Neutrophil (primary cell): ENCODE results near the gene DUSP14.

Source experiments
- H3K27ac ChIP-seq: fragments of 200-600 bp; sonication (generic); 2 replicates; pipeline ENCODE4 v1.5.1; 2016; ENCODE audit warnings: mild to moderate bottlenecking, moderate library complexity
- H3K27me3 ChIP-seq: fragments of 200-600 bp; sonication (generic); 2 replicates; pipeline ENCODE4 v1.6.0; 2016; ENCODE audit warnings: mild to moderate bottlenecking
- H3K36me3 ChIP-seq: fragments of 200-600 bp; sonication (generic); 2 replicates; pipeline ENCODE4 v1.5.1; 2017
- H3K4me1 ChIP-seq, 2 experiments: fragments of 200-600 bp in 1 of 2; sonication (generic) in 1 of 2; 1 replicate in 1 of 2; 2 replicates in 1 of 2; pipeline versions ENCODE4 v1.5.1 to v1.6.1; 2013 to 2016; ENCODE audit warnings: low read depth in 1 of 2, low read length in 1 of 2, mild to moderate bottlenecking in 1 of 2, moderate library complexity in 1 of 2; ENCODE audit not compliant: control insufficient read depth in 1 of 2, insufficient read depth in 1 of 2
- H3K4me3 ChIP-seq, 2 experiments: fragments of 200-600 bp in 1 of 2; sonication (generic) in 1 of 2; 1 replicate in 1 of 2; 2 replicates in 1 of 2; pipeline ENCODE4 v1.5.1; 2013 to 2016; ENCODE audit warnings: low read depth in 1 of 2, low read length in 1 of 2, mild to moderate bottlenecking in 1 of 2, moderate library complexity in 1 of 2
- H3K9me3 ChIP-seq: fragments of 200-600 bp; sonication (generic); 2 replicates; pipeline ENCODE4 v1.5.1; 2016
- CTCF ChIP-seq: fragments of 200-600 bp; sonication (generic); IDR thresholded peaks from 2 replicates; pipeline ENCODE4 v1.5.1; 2016; ENCODE audit warnings: antibody characterized with exemption

Gene DUSP14

DNA sequence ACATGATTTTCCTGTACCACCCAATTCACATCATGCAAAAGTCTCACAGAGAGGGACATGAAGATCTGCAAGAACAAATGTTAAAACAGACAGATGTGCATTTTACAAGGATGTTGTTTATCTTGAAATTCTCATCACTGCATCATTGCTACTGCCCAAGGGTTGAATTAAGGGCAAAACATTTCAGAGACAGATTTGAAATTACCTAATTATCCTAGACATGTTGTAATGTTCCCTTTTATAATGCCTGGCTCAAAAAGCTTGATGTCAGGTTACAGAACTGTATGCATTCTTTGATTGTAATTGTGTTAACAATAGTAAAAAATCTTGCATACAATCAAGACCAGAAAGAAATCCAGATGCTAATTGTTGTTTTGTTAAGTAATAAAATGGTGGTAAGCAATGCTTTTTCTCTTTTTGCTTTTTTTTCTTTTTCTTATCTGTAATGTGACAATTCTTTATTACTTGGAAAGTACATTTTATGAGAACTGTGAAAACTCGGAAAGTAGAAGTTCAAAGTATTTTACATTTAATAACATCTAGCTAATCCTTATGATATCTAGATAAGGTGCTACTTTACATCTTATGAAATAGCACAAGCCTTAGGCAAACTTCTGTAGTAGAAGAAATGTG, 3.6 kb upstream of the DUSP14 start:
- H3K4me3 ChIP-seq: no peak overlapping the region
- peaks cover 51% of the 10 kb centered on the region for H3K27me3 ChIP-seq
- H3K27ac ChIP-seq: no peak overlapping the region
- H3K4me1 ChIP-seq: peaks cover 22% of the 10 kb centered on the region in 2 experiments
- no peak for TF ChIP-seq CTCF
- no peaks in the 10 kb centered on the region for H3K9me3 ChIP-seq
- H3K36me3 ChIP-seq: no peaks in the 10 kb centered on the region

DNA sequence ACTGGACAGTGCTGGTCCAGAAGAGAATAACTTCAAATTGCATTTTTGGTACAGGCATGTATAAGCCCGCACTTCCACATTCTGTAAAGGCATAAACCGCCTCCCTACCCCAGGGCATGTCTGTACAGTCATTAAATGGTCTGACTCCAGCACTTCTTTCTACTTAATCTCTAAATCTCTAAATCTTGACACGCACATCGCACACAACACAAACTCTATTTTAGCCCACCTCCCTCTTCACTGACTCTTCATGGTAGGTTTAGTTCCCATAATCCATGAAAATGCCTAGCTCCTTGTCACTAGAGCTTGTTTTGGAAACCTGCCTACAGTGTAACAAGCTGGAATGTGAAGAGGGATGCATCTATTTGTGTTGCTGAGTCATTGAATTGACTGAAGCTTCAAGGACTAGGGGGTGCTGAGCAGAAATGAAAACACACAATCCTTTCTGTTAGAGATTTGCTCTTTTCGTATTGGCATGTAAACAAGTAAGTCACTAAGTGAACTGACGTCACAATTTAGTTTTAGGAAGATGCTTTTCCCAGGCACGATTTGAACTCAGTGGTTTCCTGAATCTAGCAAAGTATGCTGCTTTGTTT, 1.6 kb upstream of the DUSP14 start:
- peaks cover 22% of the 10 kb centered on the region in 2 experiments for H3K4me1 ChIP-seq
- H3K27ac ChIP-seq: no peak overlapping the region
- no peaks in the 10 kb centered on the region for H3K36me3 ChIP-seq
- no peak overlapping the region for H3K4me3 ChIP-seq
- H3K27me3 ChIP-seq: peaks cover 69% of the 10 kb centered on the region
- TF ChIP-seq CTCF: no peak
- H3K9me3 ChIP-seq: no peaks in the 10 kb centered on the region

- Histone ChIP-seq H3K36me3 (no peaks in the 10 kb centered on the region), H3K4me1 (peaks cover 22% of the 10 kb centered on the region in 2 experiments), H3K27ac (no peak overlapping the region), H3K4me3 (peak overlapping the region in 1 of 2 experiments; percentile 59), H3K9me3 (no peaks in the 10 kb centered on the region), H3K27me3 (peaks cover 69% of the 10 kb centered on the region)
- TF ChIP-seq CTCF: no peak
These were observed 989 bp upstream of the DUSP14 start for GRCh38 chr17:37488607-37489196.

DNA sequence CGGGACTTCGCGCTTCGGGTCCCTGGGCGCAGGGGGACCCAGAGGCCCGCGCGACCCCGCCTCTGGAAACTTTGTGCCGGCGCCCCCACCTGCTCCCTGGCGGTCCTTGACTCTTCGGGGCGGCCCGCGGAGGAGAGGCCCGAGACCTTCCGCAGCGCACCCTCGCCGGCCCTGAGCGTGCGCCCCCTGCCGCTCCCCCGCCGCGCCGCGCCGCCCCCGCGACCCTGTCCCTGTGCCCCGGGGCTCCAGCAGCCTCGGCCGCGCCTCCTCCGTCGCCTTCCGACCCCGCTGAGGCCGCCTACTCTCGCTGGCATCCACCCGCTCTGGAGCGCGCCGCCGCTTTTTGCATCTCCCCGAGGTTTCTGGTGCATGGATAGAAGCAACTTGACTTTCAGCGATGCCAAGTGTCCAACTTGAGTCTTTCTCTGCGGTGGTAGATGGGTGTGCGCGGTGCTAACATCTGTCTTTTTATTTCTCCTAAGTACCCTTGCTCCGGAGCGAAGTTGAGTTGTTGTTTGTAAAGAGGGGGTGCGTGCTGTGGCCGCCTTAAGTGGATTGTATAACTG, 414 bp downstream of the DUSP14 start:
- no peak overlapping the region for H3K27ac ChIP-seq
- H3K27me3 ChIP-seq: peaks cover 69% of the 10 kb centered on the region
- H3K36me3 ChIP-seq: no peaks in the 10 kb centered on the region
- peaks cover 22% of the 10 kb centered on the region in 2 experiments for H3K4me1 ChIP-seq
- TF ChIP-seq CTCF: no peak
- H3K4me3 ChIP-seq: peak overlapping the region in 1 of 2 experiments; percentile 10
- H3K9me3 ChIP-seq: no peaks in the 10 kb centered on the region

GRCh38 chr17:37490638-37491614, 1.2 kb downstream of the DUSP14 start:
- Histone ChIP-seq H3K9me3 (no peaks in the 10 kb centered on the region), H3K27ac (no peak overlapping the region), H3K4me3 (no peak overlapping the region), H3K4me1 (peaks cover 22% of the 10 kb centered on the region in 2 experiments), H3K36me3 (no peaks in the 10 kb centered on the region), H3K27me3 (peaks cover 69% of the 10 kb centered on the region)
- no peak for TF ChIP-seq CTCF
